SU-DHL-6 (cell line): ENCODE measurements around the gene STARD5.
A peak's percentile ranks its signal among the peaks of the same experiment; 100 is the strongest.

Experiments used
- H2AFZ ChIP-seq: fragments of 200-600 bp; sonication (generic); 2 replicates; pipeline ENCODE4 v1.6.1; 2014; ENCODE audit warnings: low read depth, mild to moderate bottlenecking, moderate library complexity, mixed read lengths, antibody characterized with exemption, low read length; ENCODE audit not compliant: severe bottlenecking
- H3F3A ChIP-seq: fragments of 200-600 bp; shearing (Covaris generic); 2 replicates; pipeline ENCODE4 v1.6.0; 2016; ENCODE audit warnings: antibody characterized with exemption, mild to moderate bottlenecking; ENCODE audit not compliant: insufficient read depth
- H3K27ac ChIP-seq: fragments of 200-600 bp; sonication (generic); 2 replicates; pipeline ENCODE4 v1.5.1; 2016; ENCODE audit warnings: low read depth, mild to moderate bottlenecking, low read length, moderate library complexity, mixed read lengths
- H3K27me3 ChIP-seq: fragments of 200-600 bp; sonication (generic), shearing (Covaris generic); 2 replicates; pipeline ENCODE4 v1.6.0; 2014; ENCODE audit warnings: mild to moderate bottlenecking, low read length
- H3K36me3 ChIP-seq: fragments of 200-600 bp; sonication (generic); 2 replicates; pipeline ENCODE4 v1.6.1; 2014; ENCODE audit warnings: mild to moderate bottlenecking, low read length, mixed read lengths
- H3K4me2 ChIP-seq: fragments of 300-600, 200-600 bp; shearing (Covaris generic), sonication (generic); 2 replicates; pipeline ENCODE4 v1.6.0; 2014; ENCODE audit warnings: low read length, low read depth, mild to moderate bottlenecking; ENCODE audit not compliant: poor library complexity, severe bottlenecking
- H3K4me3 ChIP-seq: fragments of 200-600 bp; sonication (generic); 2 replicates; pipeline ENCODE4 v1.5.1; 2014; ENCODE audit warnings: antibody characterized with exemption, low read length, mild to moderate bottlenecking, mixed read lengths; ENCODE audit not compliant: insufficient read depth, poor library complexity, severe bottlenecking
- H3K79me2 ChIP-seq: fragments of 200-600 bp; sonication (generic); 2 replicates; pipeline ENCODE4 v1.6.1; 2014; ENCODE audit warnings: mild to moderate bottlenecking, low read length, moderate library complexity; ENCODE audit not compliant: insufficient read depth
- H3K9ac ChIP-seq: fragments of 200-600 bp; sonication (generic); 2 replicates; pipeline ENCODE4 v1.7.0; 2014; ENCODE audit warnings: mild to moderate bottlenecking, low read length
- H3K9me2 ChIP-seq: fragments of 200-600 bp; sonication (generic); replicated peaks from 2 replicates; pipeline ENCODE4 v1.6.1; 2014; ENCODE audit warnings: low read length; ENCODE audit not compliant: insufficient read depth
- H3K9me3 ChIP-seq: fragments of 200-600 bp; sonication (generic); 2 replicates; pipeline ENCODE4 v1.6.1; 2014; ENCODE audit warnings: low read length, mixed read lengths; ENCODE audit not compliant: insufficient read depth
- H4K20me1 ChIP-seq: fragments of 200-600 bp; sonication (generic); 2 replicates; pipeline ENCODE4 v1.6.1; 2014; ENCODE audit warnings: low read depth, mild to moderate bottlenecking, antibody characterized with exemption, low read length, moderate library complexity, mixed read lengths
- CTCF ChIP-seq: fragments of 200-600 bp; sonication (generic); IDR thresholded peaks from one replicate; pipeline ENCODE4 v1.5.1; 2017; ENCODE audit warnings: antibody characterized with exemption, mild to moderate bottlenecking, low read length, moderate library complexity; ENCODE audit not compliant: insufficient read depth, poor library complexity, severe bottlenecking
- EZH2phosphoT487 ChIP-seq: fragments of 200-600 bp; sonication (generic), shearing (Covaris generic); conservative IDR thresholded peaks from 2 replicates; pipeline ENCODE4 v1.6.1; 2018; ENCODE audit warnings: mild to moderate bottlenecking, antibody characterized with exemption, low read length, moderate library complexity, mixed read lengths

STARD5 gene

GRCh38 chr15:81285461-81285860, 38.5 kb downstream of the STARD5 start:
- Histone ChIP-seq H3K27me3 (no peaks in the 10 kb centered on the region), H3K4me3 (no peak overlapping the region), H3K36me3 (no peaks in the 10 kb centered on the region), H4K20me1 (no peaks in the 10 kb centered on the region), H3K79me2 (no peaks in the 10 kb centered on the region), H3F3A (no peaks in the 10 kb centered on the region), H3K9me2 (no peaks in the 10 kb centered on the region), H3K9me3 (no peaks in the 10 kb centered on the region), H3K9ac (no peak overlapping the region), H3K4me2 (peak overlapping the region; percentile 48), H2AFZ (peak overlapping the region; percentile 17), H3K27ac (no peak overlapping the region)
- TF ChIP-seq EZH2phosphoT487, result no peak
- no peak for TF ChIP-seq CTCF

GRCh38 chr15:81284256-81285031, 39.5 kb downstream of the STARD5 start:
- Histone ChIP-seq H3F3A (no peaks in the 10 kb centered on the region), H3K4me3 (no peak overlapping the region), H3K27me3 (no peaks in the 10 kb centered on the region), H3K9me3 (no peaks in the 10 kb centered on the region), H4K20me1 (no peaks in the 10 kb centered on the region), H3K4me2 (peak overlapping the region; percentile 48), H2AFZ (no peak overlapping the region), H3K36me3 (no peaks in the 10 kb centered on the region), H3K9me2 (no peaks in the 10 kb centered on the region), H3K27ac (peak overlapping the region; percentile 30), H3K9ac (no peak overlapping the region), H3K79me2 (no peaks in the 10 kb centered on the region)
- TF ChIP-seq EZH2phosphoT487 (no peak), CTCF (no peak)

GRCh38 chr15:81282911-81283310, 41.0 kb downstream of the STARD5 start:
- H3K9ac ChIP-seq, result no peak overlapping the region
- no peak overlapping the region for H3K27ac ChIP-seq
- no peaks in the 10 kb centered on the region for H3K9me3 ChIP-seq
- H2AFZ ChIP-seq, result no peak overlapping the region
- no peaks in the 10 kb centered on the region for H3K27me3 ChIP-seq
- H4K20me1 ChIP-seq, result no peaks in the 10 kb centered on the region
- no peaks in the 10 kb centered on the region for H3F3A ChIP-seq
- H3K4me3 ChIP-seq, result no peak overlapping the region
- no peaks in the 10 kb centered on the region for H3K36me3 ChIP-seq
- no peak overlapping the region for H3K4me2 ChIP-seq
- no peaks in the 10 kb centered on the region for H3K9me2 ChIP-seq
- no peaks in the 10 kb centered on the region for H3K79me2 ChIP-seq
- TF ChIP-seq CTCF, result no peak
- TF ChIP-seq EZH2phosphoT487, result no peak
